Ectodermal cell (in vitro differentiated cells): ENCODE data around the gene SDK1.

Source experiments
- H3K27ac ChIP-seq: 2 replicates; pipeline ENCODE4 v1.7.0; 2013; ENCODE audit warnings: mild to moderate bottlenecking, low read depth, low read length; ENCODE audit not compliant: insufficient read depth, poor library complexity, severe bottlenecking
- H3K27me3 ChIP-seq: 2 replicates; pipeline ENCODE4 v1.7.0; 2013; ENCODE audit warnings: mild to moderate bottlenecking, low read length; ENCODE audit not compliant: insufficient read depth, control insufficient read depth, poor library complexity, severe bottlenecking
- H3K36me3 ChIP-seq: one replicate; pipeline ENCODE4 v1.7.0; 2013; ENCODE audit warnings: low read length; ENCODE audit not compliant: control insufficient read depth, insufficient read depth
- H3K4me1 ChIP-seq: one replicate; pipeline ENCODE4 v1.7.0; 2013; ENCODE audit warnings: low read length; ENCODE audit not compliant: control insufficient read depth, insufficient read depth
- H3K4me3 ChIP-seq: 2 replicates; pipeline ENCODE4 v1.7.0; 2013; ENCODE audit warnings: low read depth, low read length, control low read depth; ENCODE audit not compliant: insufficient read depth
- H3K9me3 ChIP-seq: 2 replicates; pipeline ENCODE4 v1.7.0; 2013; ENCODE audit warnings: mild to moderate bottlenecking, low read length, moderate library complexity; ENCODE audit not compliant: control insufficient read depth
- WGBS, 2 experiments: methylation state at CpG; one replicate each; pipeline ENCODE4 v1.1.7; 2013; ENCODE audit warnings: missing lambda C conversion rate in 2 of 2; 5-methylcytosine and 5-hydroxymethylcytosine counted together

The SDK1 gene

GRCh38 chr7:4028221-4028620 lies 727.2 kb downstream of the SDK1 start:
- H3K4me3 ChIP-seq: no peak overlapping the region
- H3K36me3 ChIP-seq: no peaks in the 10 kb centered on the region
- 91 to 93% methylated on average over 4 of the region's 4 CpGs for WGBS, 2 experiments

GRCh38 chr7:4029941-4030340 lies 728.9 kb downstream of the SDK1 start:
- Histone ChIP-seq H3K9me3 (no peaks in the 10 kb centered on the region), H3K4me3 (no peak overlapping the region), H3K27me3 (no peaks in the 10 kb centered on the region), H3K27ac (no peak overlapping the region), H3K36me3 (no peaks in the 10 kb centered on the region), H3K4me1 (no peaks in the 10 kb centered on the region)
- 94 to 96% methylated on average over 10 of the region's 10 CpGs for WGBS, 2 experiments

More at GRCh38 chr7:4028221-4028620, 727.2 kb downstream of the SDK1 start:
- Histone ChIP-seq H3K27me3 (no peaks in the 10 kb centered on the region), H3K27ac (no peak overlapping the region), H3K4me1 (no peaks in the 10 kb centered on the region), H3K9me3 (no peaks in the 10 kb centered on the region)

- Histone ChIP-seq H3K36me3 (no peaks in the 10 kb centered on the region), H3K4me3 (no peak overlapping the region), H3K9me3 (no peaks in the 10 kb centered on the region), H3K4me1 (no peaks in the 10 kb centered on the region), H3K27ac (no peak overlapping the region), H3K27me3 (no peaks in the 10 kb centered on the region)
- WGBS, 2 experiments: 96% methylated on average over 14 of the region's 14 CpGs
Measured at GRCh38 chr7:4030346-4030950, 729.4 kb downstream of the SDK1 start.

DNA sequence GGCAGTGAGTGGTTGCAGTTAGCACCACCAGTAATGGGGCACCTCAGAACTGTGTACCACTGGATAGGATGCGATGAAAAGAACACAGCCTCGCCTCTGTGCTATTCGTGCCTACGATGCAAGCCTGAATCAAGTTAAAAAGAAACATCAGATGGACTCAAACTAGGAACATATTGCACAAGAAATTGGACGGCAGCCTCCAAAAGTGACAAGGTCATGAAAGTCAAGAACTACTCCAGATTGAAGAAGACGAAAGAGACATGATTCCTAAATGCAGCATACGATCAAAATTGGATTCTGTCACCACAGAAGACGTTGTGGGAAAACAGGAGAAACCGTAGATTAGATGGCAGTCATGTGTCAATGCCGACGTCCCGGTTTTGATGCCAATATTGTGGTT lies 732.9 kb downstream of the SDK1 start:
- no peaks in the 10 kb centered on the region for H3K9me3 ChIP-seq
- H3K4me1 ChIP-seq: no peaks in the 10 kb centered on the region
- H3K27ac ChIP-seq: no peak overlapping the region
- H3K27me3 ChIP-seq: no peaks in the 10 kb centered on the region
- H3K4me3 ChIP-seq: no peak overlapping the region
- no peaks in the 10 kb centered on the region for H3K36me3 ChIP-seq
- WGBS, 2 experiments: 93% methylated on average over 12 of the region's 12 CpGs

DNA sequence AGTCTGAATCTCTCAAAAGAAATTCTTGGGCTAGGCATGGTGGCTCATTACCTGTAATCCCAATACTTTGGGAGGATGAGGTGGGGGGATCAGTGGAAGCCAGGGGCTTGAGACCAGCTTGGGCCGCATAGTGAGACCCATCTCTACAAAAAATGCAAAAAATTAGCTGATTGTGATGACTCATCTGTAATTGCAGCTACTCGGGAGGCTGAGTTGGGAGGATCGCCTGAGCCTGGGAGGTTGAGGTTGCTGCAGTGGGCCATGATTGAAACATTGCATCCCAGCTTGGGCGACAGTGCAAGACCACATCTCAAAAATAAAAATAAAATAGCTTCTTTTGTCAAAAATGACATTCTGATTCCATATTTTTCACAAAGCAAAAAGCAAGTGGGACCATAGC lies 736.3 kb downstream of the SDK1 start:
- H3K27me3 ChIP-seq: no peaks in the 10 kb centered on the region
- no peaks in the 10 kb centered on the region for H3K9me3 ChIP-seq
- H3K36me3 ChIP-seq: no peaks in the 10 kb centered on the region
- WGBS, 2 experiments: 90 to 94% methylated on average over 4 of the region's 4 CpGs
- H3K4me1 ChIP-seq: peaks cover under 1% of the 10 kb centered on the region
- no peak overlapping the region for H3K27ac ChIP-seq
- no peak overlapping the region for H3K4me3 ChIP-seq

DNA sequence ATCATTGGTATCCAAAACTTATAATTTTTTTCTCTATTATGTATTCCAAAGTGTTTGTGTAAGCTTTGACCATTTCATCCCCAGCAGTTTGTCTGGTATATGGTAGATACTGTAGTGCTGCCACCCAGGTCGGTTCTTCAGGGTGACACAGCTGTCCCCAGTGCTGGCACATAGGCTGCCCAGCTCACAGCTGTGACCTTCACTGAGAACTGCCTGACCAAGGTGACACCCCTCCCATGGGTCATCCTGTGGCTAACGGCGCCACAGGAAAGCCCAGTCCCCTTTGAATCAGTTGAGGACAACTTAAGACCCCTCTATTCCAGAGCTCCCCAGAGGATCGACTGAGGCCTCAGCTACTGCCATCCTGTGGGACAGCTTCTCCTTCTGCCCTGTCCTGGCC lies 736.8 kb downstream of the SDK1 start:
- H3K27me3 ChIP-seq: no peaks in the 10 kb centered on the region
- peaks cover 4% of the 10 kb centered on the region for H3K4me1 ChIP-seq
- H3K4me3 ChIP-seq: no peak overlapping the region
- H3K27ac ChIP-seq: no peak overlapping the region
- 89 to 93% methylated on average over 4 of the region's 4 CpGs for WGBS, 2 experiments
- H3K36me3 ChIP-seq: no peaks in the 10 kb centered on the region
- H3K9me3 ChIP-seq: no peaks in the 10 kb centered on the region

- WGBS, 2 experiments: 75 to 79% methylated on average over 20 of the region's 20 CpGs
Measured at GRCh38 chr7:4040109-4040928, 739.3 kb downstream of the SDK1 start.

GRCh38 chr7:4042402-4043045 lies 741.5 kb downstream of the SDK1 start:
- 65 to 71% methylated on average over 11 of the region's 11 CpGs for WGBS, 2 experiments
- H3K27ac ChIP-seq: no peak overlapping the region
- H3K4me1 ChIP-seq: peaks cover 4% of the 10 kb centered on the region
- no peaks in the 10 kb centered on the region for H3K9me3 ChIP-seq
- H3K4me3 ChIP-seq: no peak overlapping the region
- H3K27me3 ChIP-seq: no peaks in the 10 kb centered on the region
- H3K36me3 ChIP-seq: no peaks in the 10 kb centered on the region

More at GRCh38 chr7:4040109-4040928, 739.3 kb downstream of the SDK1 start:
- Histone ChIP-seq H3K4me1 (peaks cover 4% of the 10 kb centered on the region), H3K27ac (no peak overlapping the region), H3K4me3 (no peak overlapping the region), H3K27me3 (no peaks in the 10 kb centered on the region), H3K36me3 (no peaks in the 10 kb centered on the region), H3K9me3 (no peaks in the 10 kb centered on the region)

- Histone ChIP-seq H3K27me3 (no peaks in the 10 kb centered on the region), H3K27ac (no peak overlapping the region), H3K9me3 (no peaks in the 10 kb centered on the region), H3K4me3 (no peak overlapping the region), H3K4me1 (peaks cover 4% of the 10 kb centered on the region), H3K36me3 (no peaks in the 10 kb centered on the region)
- WGBS, 2 experiments: 94 to 97% methylated on average over 9 of the region's 9 CpGs
Measured at GRCh38 chr7:4043988-4044387, 742.9 kb downstream of the SDK1 start.

- Histone ChIP-seq H3K4me1 (peaks cover 4% of the 10 kb centered on the region), H3K9me3 (no peaks in the 10 kb centered on the region), H3K4me3 (no peak overlapping the region), H3K27ac (no peak overlapping the region), H3K27me3 (no peaks in the 10 kb centered on the region), H3K36me3 (no peaks in the 10 kb centered on the region)
- WGBS, 2 experiments: 95% methylated on average over 15 of the region's 15 CpGs
Measured at GRCh38 chr7:4045450-4045849, 744.4 kb downstream of the SDK1 start.
